ENCODE results near the gene MECR.

The MECR gene

GRCh38 chr1:29256979-29257804 is 26.5 kb upstream of the MECR start:
- H3K4me3 ChIP-seq (ENCODE audit: low read length): no peak overlapping the region
- DNase-seq (ENCODE audit: low read depth, low spot score): no peak

- peak; percentile 55 for DNase-seq (ENCODE audit: low read depth, low spot score)
- no peak overlapping the region for H3K4me3 ChIP-seq (ENCODE audit: low read length)
Observed at GRCh38 chr1:29256394-29256793, 25.7 kb upstream of the MECR start.

GRCh38 chr1:29255134-29255666 is 24.5 kb upstream of the MECR start:
- DNase-seq (ENCODE audit: low read depth, low spot score): no peak
- no peak overlapping the region for H3K4me3 ChIP-seq (ENCODE audit: low read length)

- DNase-seq (ENCODE audit: low read depth, low spot score): no peak
- H3K4me3 ChIP-seq (ENCODE audit: low read length): no peak overlapping the region
Observed at GRCh38 chr1:29254346-29254745, 23.6 kb upstream of the MECR start.

GRCh38 chr1:29253180-29253579 is 22.4 kb upstream of the MECR start:
- H3K4me3 ChIP-seq (ENCODE audit: low read length): no peak overlapping the region
- no peak for DNase-seq (ENCODE audit: low read depth, low spot score)

GRCh38 chr1:29251164-29252124 is 20.7 kb upstream of the MECR start:
- H3K4me3 ChIP-seq (ENCODE audit: low read length): no peak overlapping the region
- DNase-seq (ENCODE audit: low read depth, low spot score): no peak

GRCh38 chr1:29249951-29250581 is 19.3 kb upstream of the MECR start:
- DNase-seq (ENCODE audit: low read depth, low spot score): no peak
- no peak overlapping the region for H3K4me3 ChIP-seq (ENCODE audit: low read length)

- peak overlapping the region; percentile 16 for H3K4me3 ChIP-seq (ENCODE audit: low read length)
- peak; percentile 75 for DNase-seq (ENCODE audit: low read depth, low spot score)
Observed at GRCh38 chr1:29249170-29249691, 18.5 kb upstream of the MECR start.

GRCh38 chr1:29248409-29248808 is 17.7 kb upstream of the MECR start:
- H3K4me3 ChIP-seq (ENCODE audit: low read length): no peak overlapping the region
- no peak for DNase-seq (ENCODE audit: low read depth, low spot score)

- no peak for DNase-seq (ENCODE audit: low read depth, low spot score)
- H3K4me3 ChIP-seq (ENCODE audit: low read length): no peak overlapping the region
Observed at GRCh38 chr1:29247571-29248273, 17.0 kb upstream of the MECR start.

GRCh38 chr1:29247044-29247443 is 16.3 kb upstream of the MECR start:
- no peak for DNase-seq (ENCODE audit: low read depth, low spot score)
- no peak overlapping the region for H3K4me3 ChIP-seq (ENCODE audit: low read length)

GRCh38 chr1:29245876-29246275 is 15.1 kb upstream of the MECR start:
- DNase-seq (ENCODE audit: low read depth, low spot score): no peak
- H3K4me3 ChIP-seq (ENCODE audit: low read length): no peak overlapping the region

GRCh38 chr1:29245261-29245660 is 14.5 kb upstream of the MECR start:
- no peak for DNase-seq (ENCODE audit: low read depth, low spot score)

GRCh38 chr1:29243871-29244200 is 13.1 kb upstream of the MECR start:
- DNase-seq (ENCODE audit: low read depth, low spot score): no peak
- no peak overlapping the region for H3K4me3 ChIP-seq (ENCODE audit: low read length)

More at GRCh38 chr1:29245261-29245660, 14.5 kb upstream of the MECR start:
- H3K4me3 ChIP-seq (ENCODE audit: low read length): no peak overlapping the region

GRCh38 chr1:29243023-29243870 is 12.5 kb upstream of the MECR start:
- no peak overlapping the region for H3K4me3 ChIP-seq (ENCODE audit: low read length)
- DNase-seq (ENCODE audit: low read depth, low spot score): no peak

GRCh38 chr1:29240986-29241385 is 10.3 kb upstream of the MECR start:
- DNase-seq (ENCODE audit: low read depth, low spot score): no peak
- H3K4me3 ChIP-seq (ENCODE audit: low read length): no peak overlapping the region

- DNase-seq (ENCODE audit: low read depth, low spot score): peak; percentile 59
Observed at GRCh38 chr1:29240400-29240837, 9.7 kb upstream of the MECR start.

GRCh38 chr1:29239142-29239541 is 8.4 kb upstream of the MECR start:
- H3K4me3 ChIP-seq (ENCODE audit: low read length): no peak overlapping the region
- DNase-seq (ENCODE audit: low read depth, low spot score): no peak

More at GRCh38 chr1:29240400-29240837, 9.7 kb upstream of the MECR start:
- H3K4me3 ChIP-seq (ENCODE audit: low read length): no peak overlapping the region

Data from Jurkat, Clone E6-1 (cell line).